ENCODE data around the gene PRORP. TPM values are rescaled to one million over a fixed set of nuclear protein-coding genes. Genes with fewer than 3 reads are reported as not detected.

PRORP gene
- total and polyA plus RNA-seq, 2 experiments from 2014 or later: 29.3 to 33.0 TPM

GRCh38 chr14:35123388-35123703 is 994 bp downstream of the PRORP start:
- no peaks in the 10 kb centered on the region for H3K27me3 ChIP-seq
- H3K4me3 ChIP-seq: peak overlapping the region; percentile 89
- no peaks in the 10 kb centered on the region for H3K36me3 ChIP-seq
- H3K27ac ChIP-seq: peak overlapping the region; percentile 97
- no peaks in the 10 kb centered on the region for H3K4me1 ChIP-seq (ENCODE audit: low read depth)
- H3K9me3 ChIP-seq (ENCODE audit: low read depth): no peaks in the 10 kb centered on the region
- TF ChIP-seq, protein P1, sequence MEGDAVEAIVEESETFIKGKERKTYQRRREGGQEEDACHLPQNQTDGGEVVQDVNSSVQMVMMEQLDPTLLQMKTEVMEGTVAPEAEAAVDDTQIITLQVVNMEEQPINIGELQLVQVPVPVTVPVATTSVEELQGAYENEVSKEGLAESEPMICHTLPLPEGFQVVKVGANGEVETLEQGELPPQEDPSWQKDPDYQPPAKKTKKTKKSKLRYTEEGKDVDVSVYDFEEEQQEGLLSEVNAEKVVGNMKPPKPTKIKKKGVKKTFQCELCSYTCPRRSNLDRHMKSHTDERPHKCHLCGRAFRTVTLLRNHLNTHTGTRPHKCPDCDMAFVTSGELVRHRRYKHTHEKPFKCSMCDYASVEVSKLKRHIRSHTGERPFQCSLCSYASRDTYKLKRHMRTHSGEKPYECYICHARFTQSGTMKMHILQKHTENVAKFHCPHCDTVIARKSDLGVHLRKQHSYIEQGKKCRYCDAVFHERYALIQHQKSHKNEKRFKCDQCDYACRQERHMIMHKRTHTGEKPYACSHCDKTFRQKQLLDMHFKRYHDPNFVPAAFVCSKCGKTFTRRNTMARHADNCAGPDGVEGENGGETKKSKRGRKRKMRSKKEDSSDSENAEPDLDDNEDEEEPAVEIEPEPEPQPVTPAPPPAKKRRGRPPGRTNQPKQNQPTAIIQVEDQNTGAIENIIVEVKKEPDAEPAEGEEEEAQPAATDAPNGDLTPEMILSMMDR (IDR thresholded peaks at IDR 0.05; ENCODE audit: low read depth, low read length): no peak
- no peak for DNase-seq (ENCODE audit: low read depth in 1 of 2, low spot score in 1 of 2)

GRCh38 chr14:35124127-35124526 is 1.8 kb downstream of the PRORP start:
- Histone ChIP-seq H3K36me3 (no peaks in the 10 kb centered on the region), H3K9me3 (ENCODE audit: low read depth) (no peaks in the 10 kb centered on the region), H3K27ac (no peak overlapping the region), H3K4me1 (ENCODE audit: low read depth) (no peaks in the 10 kb centered on the region), H3K4me3 (no peak overlapping the region), H3K27me3 (no peaks in the 10 kb centered on the region)
- TF ChIP-seq, protein P1 (IDR thresholded peaks at IDR 0.05; ENCODE audit: low read depth, low read length): no peak
- no peak for DNase-seq (ENCODE audit: low read depth in 1 of 2, low spot score in 1 of 2)

GRCh38 chr14:35133542-35134328 is 11.4 kb downstream of the PRORP start:
- TF ChIP-seq, protein P1 (IDR thresholded peaks at IDR 0.05; ENCODE audit: low read depth, low read length): no peak
- H3K27ac ChIP-seq: no peak overlapping the region
- H3K36me3 ChIP-seq: no peaks in the 10 kb centered on the region
- no peaks in the 10 kb centered on the region for H3K4me1 ChIP-seq (ENCODE audit: low read depth)
- no peak overlapping the region for H3K4me3 ChIP-seq
- H3K9me3 ChIP-seq (ENCODE audit: low read depth): no peaks in the 10 kb centered on the region
- DNase-seq (ENCODE audit: low read depth in 1 of 2, low spot score in 1 of 2): no peak
- H3K27me3 ChIP-seq: no peaks in the 10 kb centered on the region

DNA sequence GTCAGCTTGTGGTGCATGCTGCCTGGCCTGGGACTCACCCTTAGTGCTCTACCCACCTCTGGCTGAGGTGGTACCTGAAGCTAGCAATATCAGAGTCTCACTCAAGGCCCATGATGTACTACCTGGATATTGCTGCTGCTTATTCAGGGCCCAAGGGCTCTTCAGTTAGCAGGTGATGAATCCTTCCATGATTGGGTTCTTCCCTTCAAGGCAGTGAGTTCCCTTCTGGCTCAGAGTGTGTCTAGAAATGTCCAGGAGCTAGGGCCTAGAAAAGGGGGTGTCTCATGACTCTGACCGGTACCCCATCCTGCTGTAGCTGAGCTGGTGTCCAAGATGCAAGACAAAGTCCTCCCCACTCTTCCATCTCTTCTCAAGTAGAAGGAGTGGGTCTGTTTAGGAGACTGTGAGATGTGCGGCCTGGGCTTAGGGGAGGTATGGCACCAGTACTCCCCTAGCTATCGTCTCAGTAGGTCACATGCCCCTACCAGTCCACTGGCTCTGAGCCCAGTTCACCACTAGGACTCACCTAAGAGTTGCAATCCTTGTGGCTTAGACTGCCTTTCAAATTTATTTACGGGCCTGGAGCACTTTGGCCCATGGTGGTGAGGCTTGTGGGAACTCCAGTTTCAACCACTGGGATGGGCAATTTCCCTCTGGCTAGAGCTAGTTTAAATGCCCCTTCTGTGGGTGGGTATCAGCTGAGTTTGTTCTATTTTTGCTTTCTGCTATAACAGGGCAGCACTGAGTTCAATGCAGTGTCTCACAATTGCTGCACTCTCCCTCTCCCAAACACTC is 12.2 kb downstream of the PRORP start:
- TF ChIP-seq, protein P1 (IDR thresholded peaks at IDR 0.05; ENCODE audit: low read depth, low read length): no peak
- H3K9me3 ChIP-seq (ENCODE audit: low read depth): no peaks in the 10 kb centered on the region
- no peaks in the 10 kb centered on the region for H3K36me3 ChIP-seq

DNA sequence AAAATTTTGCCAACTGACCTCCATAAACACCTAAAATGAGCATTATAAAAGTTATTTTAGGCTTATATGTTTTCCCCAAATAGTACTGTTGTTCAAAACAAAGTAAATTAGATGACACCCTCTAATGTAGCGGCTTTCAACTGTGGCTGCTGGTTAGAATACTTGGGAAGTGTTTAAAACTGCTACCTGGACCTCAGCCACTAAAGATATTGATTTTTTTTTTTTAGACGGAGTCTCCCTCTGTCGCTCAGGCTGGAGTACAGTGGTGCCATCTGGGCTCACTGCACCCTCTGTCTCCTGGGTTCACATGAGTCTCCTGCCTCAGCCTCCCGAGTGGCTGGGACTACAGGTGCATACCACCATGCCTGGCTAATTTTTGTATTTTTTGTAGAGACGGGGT is 16.2 kb downstream of the PRORP start:
- H3K36me3 ChIP-seq: no peaks in the 10 kb centered on the region
- no peak overlapping the region for H3K27ac ChIP-seq
- TF ChIP-seq, protein P1 (IDR thresholded peaks at IDR 0.05; ENCODE audit: low read depth, low read length): no peak

More for the DNA sequence above, 12.2 kb downstream of the PRORP start:
- no peak for DNase-seq (ENCODE audit: low read depth in 1 of 2, low spot score in 1 of 2)
- Histone ChIP-seq H3K4me1 (ENCODE audit: low read depth) (no peaks in the 10 kb centered on the region), H3K27ac (peak overlapping the region; percentile 80), H3K4me3 (no peak overlapping the region), H3K27me3 (no peaks in the 10 kb centered on the region)

More for the DNA sequence above, 16.2 kb downstream of the PRORP start:
- no peaks in the 10 kb centered on the region for H3K27me3 ChIP-seq
- no peaks in the 10 kb centered on the region for H3K4me1 ChIP-seq (ENCODE audit: low read depth)
- no peak for DNase-seq (ENCODE audit: low read depth in 1 of 2, low spot score in 1 of 2)
- no peak overlapping the region for H3K4me3 ChIP-seq
- H3K9me3 ChIP-seq (ENCODE audit: low read depth): no peaks in the 10 kb centered on the region

All from cardiac muscle cell (in vitro differentiated cells and primary cell).